ENCODE results near the gene ATAD1. TPM values are rescaled to one million over a fixed set of nuclear protein-coding genes. Genes with fewer than 3 reads are reported as not detected.
A peak's percentile ranks its signal among the peaks of the same experiment; 100 is the strongest.

Gene ATAD1
- total and polyA plus RNA-seq, 2 of the 4 experiments (the other 2 are of a cell fraction) = 12.7 to 21.9 TPM

DNA sequence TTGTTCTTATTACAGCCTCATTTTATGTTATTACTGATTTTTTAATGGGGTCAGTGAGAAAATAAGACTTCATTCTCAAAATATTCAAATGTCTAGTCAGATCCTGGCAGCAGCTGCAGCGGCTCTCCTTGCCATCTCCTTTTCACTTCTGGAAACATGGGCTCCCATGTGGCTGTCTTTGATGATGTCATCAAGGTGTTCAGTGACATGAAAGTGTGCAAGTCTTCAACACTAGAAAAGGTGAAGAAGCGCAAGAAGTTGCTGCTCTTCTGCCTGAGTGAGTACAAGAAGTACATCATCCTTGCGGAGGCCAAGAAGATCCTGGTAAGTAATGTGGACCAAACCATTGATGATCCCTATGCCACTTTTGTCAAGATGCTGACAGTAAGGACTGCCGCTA lies 25.7 kb upstream of the ATAD1 start:
- peak overlapping the region; percentile 92 for H4K91ac ChIP-seq (ENCODE audit: insufficient read depth, low read depth, low read length)
- no peaks in the 10 kb centered on the region for H3K36me3 ChIP-seq (ENCODE audit: control insufficient read depth, insufficient read depth, low read length)
- H2BK5ac ChIP-seq (ENCODE audit: low read depth, low read length, poor library complexity, severe bottlenecking) = peak overlapping the region; percentile 99
- POLR2A ChIA-PET (ENCODE audit: unreplicated experiment) = no interaction called here
- H3K9me1 ChIP-seq (ENCODE audit: insufficient read depth, low read length) = peaks cover 14% of the 10 kb centered on the region
- no peak overlapping the region for H3K56ac ChIP-seq (ENCODE audit: extremely low read depth, insufficient read depth, low read length)
- CTCF ChIA-PET = no interaction called here
- no peaks in the 10 kb centered on the region for H3K27me3 ChIP-seq (ENCODE audit: control insufficient read depth, insufficient read depth, low read length)
- dilution Hi-C loops (cut with HindIII; ENCODE audit: low sequenced_read_pairs, unreplicated experiment) (no loop called here), in situ Hi-C loops (cut with MboI; ENCODE audit: low sequenced_read_pairs) (no loop called here), intact Hi-C loops (cut with micrococcal nuclease) (no loop called here)
- H2AFZ ChIP-seq (replicated peaks; ENCODE audit: low read length, poor library complexity) = peak overlapping the region; percentile 3
- DNase-seq = no peak
- WGBS, 2 experiments (ENCODE audit: extremely low coverage in 2 of 2, insufficient read length in 1 of 2) = 71% methylated on average over 1 of the region's 4 CpGs; no CpG with 5 or more reads in 1 of the 2 experiments
- H3K18ac ChIP-seq (ENCODE audit: low read depth, low read length) = peak overlapping the region; percentile 96
- BruUV-seq (replicated peaks) = no TSS peak
- peak overlapping the region; percentile 98 for H4K5ac ChIP-seq (ENCODE audit: low read depth, low read length)
- peak overlapping the region; percentile 88; the same call in 2 of the 3 replicates for H2BK15ac ChIP-seq (ENCODE audit: low read depth, low read length)
- H3K9ac ChIP-seq (ENCODE audit: low read depth, low read length) = no peak overlapping the region
- H4K20me1 ChIP-seq (ENCODE audit: insufficient read depth, low read length) = no peaks in the 10 kb centered on the region
- peak overlapping the region; percentile 98 for H3K4ac ChIP-seq (ENCODE audit: low read depth, low read length)
- H4K8ac ChIP-seq (ENCODE audit: low read depth in 2 of 2, low read length in 2 of 2) = peak overlapping the region; percentile 10 to 94; a peak in 3 of 4 replicates
- H3K4me1 ChIP-seq (ENCODE audit: control insufficient read depth, insufficient read depth, low read length) = peaks cover 7% of the 10 kb centered on the region; the same call in 1 of the 2 replicates
- no peak overlapping the region for H3K4me2 ChIP-seq (ENCODE audit: low read depth, low read length)
- H3K4me3 ChIP-seq (ENCODE audit: insufficient read depth, low read depth, low read length) = no peak overlapping the region
- peak overlapping the region; percentile 66 for H2AK9ac ChIP-seq (replicated peaks; ENCODE audit: low read depth, low read length, poor library complexity)
- peak overlapping the region; percentile 100 for H2BK20ac ChIP-seq (ENCODE audit: low read depth, low read length)
- no peak for ATAC-seq (ENCODE audit: low read depth)
- H3K9me3 ChIP-seq (ENCODE audit: control insufficient read depth, insufficient read depth, low read length) = no peaks in the 10 kb centered on the region
- TF ChIP-seq MAZ (IDR thresholded peaks at IDR 0.05; ENCODE audit: borderline replicate concordance, low read depth, low read length) = no peak
- no peak for TF ChIP-seq FOS (IDR thresholded peaks at IDR 0.05; ENCODE audit: low read depth, low read length)
- TF ChIP-seq, protein P1, sequence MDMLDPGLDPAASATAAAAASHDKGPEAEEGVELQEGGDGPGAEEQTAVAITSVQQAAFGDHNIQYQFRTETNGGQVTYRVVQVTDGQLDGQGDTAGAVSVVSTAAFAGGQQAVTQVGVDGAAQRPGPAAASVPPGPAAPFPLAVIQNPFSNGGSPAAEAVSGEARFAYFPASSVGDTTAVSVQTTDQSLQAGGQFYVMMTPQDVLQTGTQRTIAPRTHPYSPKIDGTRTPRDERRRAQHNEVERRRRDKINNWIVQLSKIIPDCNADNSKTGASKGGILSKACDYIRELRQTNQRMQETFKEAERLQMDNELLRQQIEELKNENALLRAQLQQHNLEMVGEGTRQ (IDR thresholded peaks at IDR 0.05; ENCODE audit: low read depth, low read length) = no peak
- no peak for TF ChIP-seq RAD21 (IDR thresholded peaks at IDR 0.05; ENCODE audit: low read length)
- TF ChIP-seq RCOR1 (IDR thresholded peaks at IDR 0.05; ENCODE audit: insufficient replicate concordance, low read length) = no peak
- TF ChIP-seq NFE2L2 (IDR thresholded peaks at IDR 0.05; ENCODE audit: low read depth, low read length) = no peak
- TF ChIP-seq MAFK (IDR thresholded peaks at IDR 0.05; ENCODE audit: low read depth, low read length) = no peak
- no peak for TF ChIP-seq CHD1 (IDR thresholded peaks at IDR 0.05; ENCODE audit: low read depth, low read length)
- no peak for TF ChIP-seq MXI1 (IDR thresholded peaks at IDR 0.05; ENCODE audit: borderline replicate concordance, low read depth, low read length)
- TF ChIP-seq, protein P2, sequence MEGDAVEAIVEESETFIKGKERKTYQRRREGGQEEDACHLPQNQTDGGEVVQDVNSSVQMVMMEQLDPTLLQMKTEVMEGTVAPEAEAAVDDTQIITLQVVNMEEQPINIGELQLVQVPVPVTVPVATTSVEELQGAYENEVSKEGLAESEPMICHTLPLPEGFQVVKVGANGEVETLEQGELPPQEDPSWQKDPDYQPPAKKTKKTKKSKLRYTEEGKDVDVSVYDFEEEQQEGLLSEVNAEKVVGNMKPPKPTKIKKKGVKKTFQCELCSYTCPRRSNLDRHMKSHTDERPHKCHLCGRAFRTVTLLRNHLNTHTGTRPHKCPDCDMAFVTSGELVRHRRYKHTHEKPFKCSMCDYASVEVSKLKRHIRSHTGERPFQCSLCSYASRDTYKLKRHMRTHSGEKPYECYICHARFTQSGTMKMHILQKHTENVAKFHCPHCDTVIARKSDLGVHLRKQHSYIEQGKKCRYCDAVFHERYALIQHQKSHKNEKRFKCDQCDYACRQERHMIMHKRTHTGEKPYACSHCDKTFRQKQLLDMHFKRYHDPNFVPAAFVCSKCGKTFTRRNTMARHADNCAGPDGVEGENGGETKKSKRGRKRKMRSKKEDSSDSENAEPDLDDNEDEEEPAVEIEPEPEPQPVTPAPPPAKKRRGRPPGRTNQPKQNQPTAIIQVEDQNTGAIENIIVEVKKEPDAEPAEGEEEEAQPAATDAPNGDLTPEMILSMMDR (conservative IDR thresholded peaks at IDR 0.05; ENCODE audit: low read depth, low read length) = no peak
- no peak for TF ChIP-seq POLR2A (IDR thresholded peaks at IDR 0.05; ENCODE audit: low read depth, low read length)
- TF ChIP-seq, protein P3, sequence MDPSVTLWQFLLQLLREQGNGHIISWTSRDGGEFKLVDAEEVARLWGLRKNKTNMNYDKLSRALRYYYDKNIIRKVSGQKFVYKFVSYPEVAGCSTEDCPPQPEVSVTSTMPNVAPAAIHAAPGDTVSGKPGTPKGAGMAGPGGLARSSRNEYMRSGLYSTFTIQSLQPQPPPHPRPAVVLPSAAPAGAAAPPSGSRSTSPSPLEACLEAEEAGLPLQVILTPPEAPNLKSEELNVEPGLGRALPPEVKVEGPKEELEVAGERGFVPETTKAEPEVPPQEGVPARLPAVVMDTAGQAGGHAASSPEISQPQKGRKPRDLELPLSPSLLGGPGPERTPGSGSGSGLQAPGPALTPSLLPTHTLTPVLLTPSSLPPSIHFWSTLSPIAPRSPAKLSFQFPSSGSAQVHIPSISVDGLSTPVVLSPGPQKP (IDR thresholded peaks at IDR 0.05; ENCODE audit: borderline replicate concordance, low read depth, low read length) = no peak
- H3K14ac ChIP-seq (replicated peaks; ENCODE audit: low read depth, low read length) = peak overlapping the region; percentile 97
- H3K23ac ChIP-seq (ENCODE audit: low read depth, low read length) = peak overlapping the region; percentile 51; the same call in 1 of the 2 replicates
- H2AK5ac ChIP-seq (ENCODE audit: low read depth, low read length) = peak overlapping the region; percentile 100
- peak overlapping the region; percentile 79; the same call in 1 of the 2 replicates for H3K27ac ChIP-seq (ENCODE audit: insufficient read depth, low read length)
- H2BK120ac ChIP-seq (ENCODE audit: low read depth, low read length) = peak overlapping the region; percentile 96
- H3K79me1 ChIP-seq (ENCODE audit: low read depth in 1 of 2, low read length in 2 of 2) = peaks cover 0 to 10% of the 10 kb centered on the region in 2 experiments; a peak in 2 of 4 replicates

Data from IMR-90 (cell line).